ENCODE measurements around the gene ZBTB11.

The ZBTB11 gene

DNA sequence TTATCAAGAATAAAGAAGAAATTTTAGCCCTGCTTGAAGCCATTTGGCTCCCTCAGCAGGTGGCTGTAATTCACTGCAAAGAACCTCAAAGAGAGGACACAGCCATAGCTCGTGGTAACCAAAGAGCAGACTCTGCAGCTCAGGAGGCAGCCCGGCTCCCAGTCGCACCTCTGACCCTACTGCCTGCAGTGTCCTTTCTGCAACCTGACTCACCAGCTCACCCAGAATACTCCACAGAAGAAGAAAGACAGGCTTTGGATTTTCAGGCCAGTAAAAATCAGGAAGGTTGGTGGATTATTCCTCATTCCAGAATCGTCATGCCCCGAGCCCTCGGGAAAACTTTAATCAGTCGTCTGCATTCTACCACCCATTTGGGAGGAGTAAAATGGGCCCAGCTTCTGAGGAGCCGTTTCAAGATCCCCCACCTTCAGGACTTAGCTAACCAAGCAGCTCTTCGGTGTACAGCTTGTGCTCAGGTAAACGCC lies 38.6 kb downstream of the ZBTB11 start:
- CTCF ChIA-PET = interaction anchor here (0.5 to 0.6 kb wide), 2 partner anchors 327 to 408 kb away, joined by 3 to 4 read pairs; no protein-coding TSS in a partner anchor
- TF ChIP-seq, protein P1, sequence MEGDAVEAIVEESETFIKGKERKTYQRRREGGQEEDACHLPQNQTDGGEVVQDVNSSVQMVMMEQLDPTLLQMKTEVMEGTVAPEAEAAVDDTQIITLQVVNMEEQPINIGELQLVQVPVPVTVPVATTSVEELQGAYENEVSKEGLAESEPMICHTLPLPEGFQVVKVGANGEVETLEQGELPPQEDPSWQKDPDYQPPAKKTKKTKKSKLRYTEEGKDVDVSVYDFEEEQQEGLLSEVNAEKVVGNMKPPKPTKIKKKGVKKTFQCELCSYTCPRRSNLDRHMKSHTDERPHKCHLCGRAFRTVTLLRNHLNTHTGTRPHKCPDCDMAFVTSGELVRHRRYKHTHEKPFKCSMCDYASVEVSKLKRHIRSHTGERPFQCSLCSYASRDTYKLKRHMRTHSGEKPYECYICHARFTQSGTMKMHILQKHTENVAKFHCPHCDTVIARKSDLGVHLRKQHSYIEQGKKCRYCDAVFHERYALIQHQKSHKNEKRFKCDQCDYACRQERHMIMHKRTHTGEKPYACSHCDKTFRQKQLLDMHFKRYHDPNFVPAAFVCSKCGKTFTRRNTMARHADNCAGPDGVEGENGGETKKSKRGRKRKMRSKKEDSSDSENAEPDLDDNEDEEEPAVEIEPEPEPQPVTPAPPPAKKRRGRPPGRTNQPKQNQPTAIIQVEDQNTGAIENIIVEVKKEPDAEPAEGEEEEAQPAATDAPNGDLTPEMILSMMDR (conservative IDR thresholded peaks at IDR 0.05; ENCODE audit: low read depth) = no peak
- POLR2A ChIA-PET (ENCODE audit: low non-redundant PET) = no interaction called here
- DNase-seq (ENCODE audit: low spot score) = no peak
- no peak overlapping the region for H3K27ac ChIP-seq

DNA sequence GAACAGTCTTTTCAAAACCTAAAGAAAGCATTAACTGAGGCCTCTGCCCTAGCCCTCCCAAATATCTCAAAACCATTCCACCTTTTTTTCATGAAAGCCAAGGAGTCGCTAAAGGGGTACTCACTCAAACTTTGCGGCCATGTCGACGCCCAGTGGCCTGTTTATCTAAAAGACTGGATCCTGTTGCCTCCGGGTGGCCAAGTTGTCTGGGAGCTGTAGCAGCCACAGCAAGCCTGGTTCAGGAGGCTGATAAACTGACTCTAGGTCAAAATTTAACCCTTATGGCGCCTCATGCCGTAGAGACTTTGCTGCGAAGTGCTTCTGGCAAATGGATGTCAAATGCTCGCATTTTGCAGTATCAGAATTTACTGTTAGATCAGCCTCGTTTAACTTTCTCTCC lies 39.5 kb downstream of the ZBTB11 start:
- H3K27ac ChIP-seq = no peak overlapping the region
- POLR2A ChIA-PET (ENCODE audit: low non-redundant PET) = no interaction called here
- CTCF ChIA-PET = interaction anchor here (0.7 kb wide), 2 partner anchors 63 to 514 kb away, joined by 3 to 4 read pairs; partner anchors contain the start of gene PCNP
- no peak for DNase-seq (ENCODE audit: low spot score)
- TF ChIP-seq, protein P1 (conservative IDR thresholded peaks at IDR 0.05; ENCODE audit: low read depth) = no peak

DNA sequence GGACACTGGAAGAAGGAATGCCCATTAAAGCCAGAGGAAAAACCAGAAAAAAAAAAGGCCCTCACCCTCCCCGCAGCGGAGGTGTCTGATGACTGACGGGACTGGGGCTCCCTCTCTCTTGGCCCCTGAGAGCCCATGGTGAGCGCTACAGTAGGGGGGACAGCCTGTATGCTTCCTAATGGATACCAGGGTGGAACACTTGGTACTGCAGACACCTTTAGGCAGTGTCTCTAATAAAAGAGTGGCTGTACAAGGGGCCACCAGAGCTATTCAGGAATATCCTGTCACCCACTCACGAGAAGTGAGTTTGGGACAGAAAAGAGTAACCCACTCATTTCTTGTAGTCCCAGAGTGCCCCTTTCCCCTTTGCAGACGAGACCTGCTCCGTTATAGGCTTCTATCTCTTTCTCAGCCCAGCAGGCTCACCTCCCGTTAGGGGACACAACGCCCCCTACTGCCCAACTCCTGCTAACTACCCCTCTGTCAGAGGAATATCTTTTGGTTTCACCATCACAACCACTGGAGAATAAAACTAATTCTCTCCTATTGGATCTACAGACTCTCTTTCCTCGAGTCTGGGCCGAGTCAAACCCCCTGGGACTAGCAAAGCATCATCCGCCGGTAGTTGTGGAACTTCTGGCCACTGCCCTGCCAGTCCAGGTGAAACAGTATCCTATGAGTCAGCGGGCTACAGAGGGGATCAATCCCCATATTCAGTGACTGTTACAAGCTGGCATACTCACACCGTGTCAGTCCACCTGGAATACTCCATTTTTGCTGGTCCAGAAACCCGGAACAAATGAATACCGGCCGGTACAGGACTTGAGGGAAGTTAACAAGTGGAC lies 40.8 kb downstream of the ZBTB11 start:
- ChIA-PET CTCF (interaction anchor here (0.6 kb wide), 2 partner anchors 14 to 280 kb away, joined by 3 read pairs; no protein-coding TSS in a partner anchor), POLR2A (ENCODE audit: low non-redundant PET) (no interaction called here)
- H3K27ac ChIP-seq = no peak overlapping the region
- peak; percentile 27 for DNase-seq (ENCODE audit: low spot score)
- TF ChIP-seq, protein P1 (conservative IDR thresholded peaks at IDR 0.05; ENCODE audit: low read depth) = peak; percentile 36; the same call in 1 of the 2 replicates

DNA sequence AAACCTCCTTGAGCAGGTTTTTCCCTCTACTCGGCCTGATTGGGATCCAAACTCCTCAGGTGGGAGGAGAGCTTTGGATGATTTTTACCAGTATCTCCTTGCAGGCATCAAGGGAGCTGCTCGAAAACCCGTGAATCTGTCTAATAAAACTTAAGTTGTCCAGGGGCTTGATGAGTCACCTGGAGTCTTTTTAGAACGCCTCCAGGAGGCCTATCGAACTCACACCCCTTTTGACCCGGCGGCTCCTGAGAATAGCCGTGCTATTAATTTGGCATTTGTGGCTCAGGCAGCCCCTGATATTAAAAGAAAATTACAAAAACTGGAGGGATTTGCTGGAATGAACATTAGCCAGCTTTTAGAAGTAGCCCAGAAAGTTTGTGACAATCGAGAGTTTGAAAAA lies 41.6 kb downstream of the ZBTB11 start:
- H3K27ac ChIP-seq = no peak overlapping the region
- TF ChIP-seq, protein P1 (conservative IDR thresholded peaks at IDR 0.05; ENCODE audit: low read depth) = no peak
- no peak for DNase-seq (ENCODE audit: low spot score)
- CTCF ChIA-PET = no interaction called here
- POLR2A ChIA-PET (ENCODE audit: low non-redundant PET) = no interaction called here

DNA sequence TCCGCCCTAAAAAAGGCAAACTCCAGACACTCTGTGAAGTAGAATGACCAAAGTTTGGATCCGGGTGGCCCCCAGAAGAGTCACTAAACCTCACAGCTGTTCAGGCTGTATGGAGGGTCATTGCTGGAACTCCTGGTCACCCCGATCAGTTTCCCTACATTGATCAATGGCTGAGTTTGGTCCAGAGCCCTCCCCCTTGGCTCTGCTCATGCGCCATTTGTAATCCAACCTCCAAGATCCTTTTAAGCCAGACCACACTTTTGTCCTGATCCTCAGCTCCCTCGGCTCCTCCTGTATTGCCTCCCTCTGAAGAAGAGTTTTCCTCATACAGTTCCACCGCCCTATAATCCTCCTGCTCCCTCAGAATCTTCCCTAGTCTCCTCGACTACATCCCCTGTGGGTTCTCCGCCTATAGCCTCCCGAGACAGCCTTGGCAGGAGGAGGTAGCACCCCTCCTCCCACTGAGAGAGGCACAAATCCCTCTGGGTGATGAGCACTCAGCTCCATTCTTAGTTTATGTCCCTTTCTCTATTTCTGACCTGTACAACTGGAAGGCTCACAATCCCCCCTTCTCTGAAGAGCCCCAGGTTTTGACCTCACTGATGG lies 42.2 kb downstream of the ZBTB11 start:
- TF ChIP-seq, protein P1 (conservative IDR thresholded peaks at IDR 0.05; ENCODE audit: low read depth) = no peak
- ChIA-PET CTCF (no interaction called here), POLR2A (ENCODE audit: low non-redundant PET) (no interaction called here)
- no peak overlapping the region for H3K27ac ChIP-seq
- no peak for DNase-seq (ENCODE audit: low spot score)

DNA sequence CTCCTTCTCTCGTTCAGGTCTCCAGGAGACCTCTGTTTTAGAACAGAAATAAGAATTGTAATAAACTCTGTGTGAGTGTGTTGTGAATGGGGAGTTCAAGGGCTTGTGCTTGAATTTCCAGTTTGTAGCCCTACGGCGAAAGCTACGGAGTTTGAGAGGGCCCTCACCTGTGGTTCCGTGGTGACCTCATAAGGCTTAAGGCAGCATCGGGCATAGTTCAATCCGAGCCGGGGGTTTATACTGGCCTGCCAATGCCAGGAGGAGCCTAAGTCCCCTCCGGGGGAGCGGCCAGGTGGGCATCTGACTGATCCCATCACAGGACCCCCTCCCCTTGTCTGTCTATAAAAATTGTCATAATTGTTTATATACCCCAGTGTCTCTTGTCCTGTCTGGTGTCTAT lies 43.7 kb downstream of the ZBTB11 start:
- no peak overlapping the region for H3K27ac ChIP-seq
- ChIA-PET POLR2A (ENCODE audit: low non-redundant PET) (no interaction called here), CTCF (no interaction called here)
- DNase-seq (ENCODE audit: low spot score) = no peak
- TF ChIP-seq, protein P1 (conservative IDR thresholded peaks at IDR 0.05; ENCODE audit: low read depth) = no peak
